Activated T-cell treated with anti-CD3 and anti-CD28 coated beads for 48 hours (primary cell): ENCODE data around the gene SNRNP200.

ENCODE experiments used
- DNase-seq: peaks from one replicate; pipeline ENCODE4 v3.0.0-alpha.2; 2020; ENCODE audit warnings: low read depth

The SNRNP200 gene

DNA sequence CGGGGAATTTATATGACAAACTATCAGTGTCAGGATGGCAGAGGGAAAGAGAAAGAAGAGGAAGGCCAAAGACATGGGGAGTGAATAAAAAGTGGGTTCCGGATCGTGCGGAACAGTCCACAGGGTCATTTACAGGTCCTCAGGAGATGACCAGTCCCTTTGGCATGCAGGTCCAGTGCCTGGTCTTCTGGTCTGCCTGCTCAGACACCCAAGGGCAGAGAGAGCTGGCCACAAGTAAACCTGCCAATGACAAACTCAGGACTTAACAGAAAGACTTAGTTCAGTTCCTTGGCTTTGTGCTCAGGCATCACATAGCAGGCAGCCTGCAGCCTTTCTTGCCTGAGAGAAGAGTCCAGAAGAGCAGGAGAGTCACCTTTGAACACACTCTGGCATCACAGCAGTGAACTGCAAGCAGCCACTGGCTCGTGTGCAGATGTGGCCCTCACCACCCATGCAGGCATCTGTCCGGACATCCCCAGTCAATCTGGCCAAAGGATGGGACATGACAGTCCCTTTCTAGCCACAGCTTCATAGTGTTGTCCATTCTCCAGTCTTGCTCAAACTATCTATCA is 53.5 kb downstream of the SNRNP200 start:
- DNase-seq, result no peak

DNA sequence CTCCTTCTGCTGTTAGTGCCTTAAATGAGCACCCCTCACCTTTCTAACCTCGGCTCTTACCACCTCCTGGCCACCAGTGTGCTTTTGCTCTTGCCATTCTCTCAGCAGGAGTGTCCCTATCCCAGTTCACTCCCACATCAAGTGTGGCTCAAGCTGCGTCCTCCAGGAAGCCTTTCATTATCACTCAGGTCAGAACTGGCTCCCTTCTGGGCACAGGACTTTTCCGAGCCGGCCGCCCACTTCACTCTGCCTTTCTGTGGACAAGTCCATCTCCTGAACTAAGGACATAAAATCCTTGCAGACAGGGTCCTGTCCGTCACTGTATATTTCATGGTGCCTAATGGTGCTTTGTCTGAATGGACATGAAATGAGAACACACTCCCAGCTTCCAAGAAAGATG is 55.2 kb downstream of the SNRNP200 start:
- DNase-seq, result no peak

DNA sequence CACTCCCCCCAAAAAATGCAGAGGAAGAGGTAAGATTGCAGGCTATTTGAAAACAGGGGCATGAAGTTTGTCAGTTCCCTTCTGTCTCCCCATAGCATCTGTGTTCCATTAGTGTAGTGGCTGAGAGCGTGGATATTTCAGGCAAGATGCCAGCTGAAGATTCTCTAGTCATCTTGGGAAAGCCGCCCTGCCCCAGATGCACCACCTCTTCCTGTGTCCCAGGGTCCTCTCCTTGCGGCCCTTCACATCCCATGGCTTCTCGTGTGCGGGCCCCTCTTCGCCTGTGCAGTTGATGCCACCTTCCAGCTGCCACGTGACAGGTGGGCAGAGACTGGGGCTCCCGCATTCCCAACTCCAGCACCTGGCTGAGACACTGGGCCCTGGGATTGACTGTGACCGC is 55.7 kb downstream of the SNRNP200 start:
- no peak for DNase-seq

DNA sequence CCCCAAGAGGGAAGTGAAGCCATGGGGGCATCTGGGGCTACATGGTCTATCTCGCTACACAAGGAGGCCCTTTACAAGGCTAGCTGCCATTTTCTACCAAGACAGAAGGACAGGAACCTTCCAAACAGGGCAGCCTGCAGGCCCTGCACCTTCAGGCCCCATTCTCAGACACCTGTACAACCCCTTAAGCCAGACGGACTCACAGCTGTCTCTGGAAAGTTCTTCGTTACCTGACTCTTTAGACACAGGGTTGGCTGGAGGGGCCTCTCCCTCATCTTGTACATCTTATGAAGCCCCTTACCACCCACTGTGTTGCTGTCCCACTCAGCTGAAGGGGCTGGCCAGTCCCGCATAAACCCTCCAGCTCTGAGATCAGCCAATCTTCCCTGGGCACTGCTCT is 56.7 kb downstream of the SNRNP200 start:
- DNase-seq, result no peak

DNA sequence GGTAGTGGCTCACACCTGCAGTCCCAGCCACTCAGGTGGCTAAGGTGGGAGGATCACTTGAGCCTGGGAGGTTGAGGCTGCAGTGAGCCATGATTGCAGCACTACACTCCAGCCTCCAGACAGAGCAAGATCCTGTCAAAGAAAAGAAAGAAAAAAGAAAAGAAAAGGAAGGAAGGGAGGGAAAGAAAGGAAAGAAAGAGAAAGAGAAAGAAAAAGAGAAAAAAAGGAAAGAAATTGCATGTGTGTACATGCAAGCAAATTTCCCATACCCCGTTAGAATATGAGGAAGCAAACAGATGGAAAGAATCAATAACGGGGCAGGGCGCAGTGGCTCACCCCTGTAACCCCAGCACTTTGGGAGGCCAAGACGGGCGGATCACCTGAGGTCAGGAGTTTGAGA is 57.5 kb downstream of the SNRNP200 start:
- DNase-seq, result no peak

DNA sequence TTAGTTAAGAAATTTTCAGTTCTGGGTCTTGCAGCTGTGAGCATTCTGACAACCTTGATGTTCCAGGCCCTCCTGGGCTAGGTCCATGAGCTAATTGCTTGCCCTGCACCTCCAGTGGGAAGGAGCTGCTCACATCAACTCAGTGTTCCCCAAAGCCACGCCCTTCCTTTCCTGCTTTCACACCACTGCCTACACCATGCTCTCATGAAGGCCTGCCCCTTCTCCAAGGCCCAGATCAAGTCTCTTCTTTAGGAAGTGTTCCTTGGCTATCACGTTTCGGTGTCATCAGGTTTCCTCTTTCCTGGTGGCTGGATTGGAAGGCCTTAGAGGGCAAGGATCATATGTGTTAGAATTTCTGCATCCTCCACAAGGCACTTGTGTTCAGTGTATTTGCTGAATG is 58.3 kb downstream of the SNRNP200 start:
- no peak for DNase-seq

DNA sequence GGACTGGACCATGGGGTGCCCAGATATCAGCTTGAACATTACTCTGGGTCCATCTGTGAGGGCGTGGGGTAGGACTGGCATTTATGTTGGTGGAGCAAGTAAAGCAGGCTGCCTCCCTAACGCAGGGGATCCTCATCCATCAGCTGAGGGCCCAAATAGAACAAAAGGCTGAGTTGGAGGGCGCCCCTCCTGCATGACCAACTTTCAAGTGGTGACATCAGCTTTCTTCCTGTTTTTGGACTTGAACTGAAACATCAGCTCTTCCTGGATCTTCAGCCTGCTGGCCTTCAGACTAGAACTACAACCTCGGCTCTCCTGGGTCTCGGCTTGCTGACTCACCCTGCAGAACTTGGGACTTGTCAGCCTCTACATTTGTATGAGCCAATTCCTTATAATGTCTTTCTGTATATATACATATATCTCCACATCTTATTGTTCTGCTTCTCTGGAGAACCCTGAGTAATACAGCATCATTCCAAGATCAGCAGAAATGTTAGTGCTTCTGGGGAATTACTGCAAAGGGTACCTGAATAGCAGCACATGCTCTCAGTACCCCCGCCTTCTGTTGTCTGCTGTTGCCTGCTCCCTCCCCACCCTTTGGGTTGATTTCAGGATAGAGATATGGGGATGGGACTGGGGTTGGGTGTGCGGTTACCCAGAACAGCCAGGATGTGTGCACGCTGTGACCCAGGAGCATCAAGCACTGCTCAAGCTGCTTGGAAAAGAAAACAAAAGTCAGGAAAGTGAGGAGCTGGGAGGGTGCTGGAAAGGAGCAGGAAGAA is 59.5 kb downstream of the SNRNP200 start:
- DNase-seq, result no peak

DNA sequence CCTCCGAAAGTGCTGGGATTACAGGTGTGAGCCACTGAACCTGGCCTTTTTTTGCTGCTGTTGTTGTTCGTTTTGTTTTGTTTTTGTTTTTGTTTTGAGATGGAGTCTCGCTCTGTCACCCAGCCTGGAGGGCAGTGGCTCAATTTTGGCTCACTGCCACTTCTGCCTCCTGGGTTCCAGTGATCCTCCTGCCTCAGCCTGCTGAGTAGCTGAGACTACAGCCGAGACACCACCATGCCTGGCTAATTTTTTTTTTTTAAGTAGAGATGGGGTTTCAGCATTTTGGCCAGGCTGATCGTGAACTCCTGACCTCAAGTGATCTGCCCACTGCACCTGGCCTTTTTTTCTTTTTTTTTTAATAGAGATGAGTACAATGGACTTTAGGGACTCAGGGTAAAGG is 61.5 kb downstream of the SNRNP200 start:
- DNase-seq, result no peak

DNA sequence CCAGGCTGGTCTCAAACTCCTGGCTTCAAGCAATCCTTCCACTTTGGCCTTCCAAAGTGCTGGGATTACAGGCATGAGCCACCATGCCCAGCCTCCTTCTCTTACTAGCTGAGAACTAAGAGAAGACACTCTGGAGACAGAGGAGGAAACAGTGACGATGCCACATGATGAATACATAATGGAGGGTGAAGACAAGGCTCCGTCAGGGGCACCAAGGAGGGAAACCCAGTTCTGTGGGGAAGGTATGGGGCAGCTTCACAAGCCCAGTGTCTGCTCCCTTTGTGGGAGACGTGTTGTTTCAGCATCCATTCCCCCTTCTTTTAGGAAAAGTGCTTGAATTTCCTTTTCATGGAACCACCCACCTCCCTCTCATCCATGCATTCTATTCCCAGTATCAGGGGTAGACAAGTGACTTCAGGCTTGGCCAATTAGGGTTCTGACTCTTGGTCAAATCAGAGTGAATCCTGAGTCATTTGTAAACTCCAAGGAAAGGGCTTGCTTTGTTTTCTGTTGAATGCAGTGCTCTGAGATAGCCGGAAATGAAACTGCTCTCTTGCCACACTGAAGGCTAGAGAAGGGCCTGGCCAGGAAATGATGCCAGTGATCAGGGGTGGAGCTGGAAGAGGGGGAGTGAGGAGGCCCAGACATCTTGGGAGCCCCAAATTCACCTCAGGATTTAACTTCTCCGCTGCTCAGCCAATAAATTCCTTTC is 63.3 kb downstream of the SNRNP200 start:
- DNase-seq, result peak; percentile 46

DNA sequence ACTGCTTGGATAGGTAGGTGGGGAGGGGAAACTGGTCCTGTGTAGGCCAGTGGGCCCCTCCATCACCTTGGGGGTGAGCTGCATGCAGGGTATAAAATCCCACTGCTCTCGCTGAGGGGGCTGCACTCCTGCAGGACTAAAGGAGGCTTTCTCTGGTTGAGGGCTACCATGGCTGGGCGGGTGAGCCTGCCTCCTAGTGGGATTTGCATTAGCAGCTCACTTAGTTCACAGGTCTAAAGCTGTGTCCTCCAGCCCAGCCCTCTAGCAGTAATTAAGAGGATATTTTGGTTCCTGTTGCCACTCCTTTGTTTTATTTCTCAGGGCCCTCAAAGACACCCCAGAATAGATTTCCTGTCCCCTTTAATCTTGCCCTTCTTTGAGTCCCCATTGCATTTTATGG is 64.1 kb downstream of the SNRNP200 start:
- no peak for DNase-seq

DNA sequence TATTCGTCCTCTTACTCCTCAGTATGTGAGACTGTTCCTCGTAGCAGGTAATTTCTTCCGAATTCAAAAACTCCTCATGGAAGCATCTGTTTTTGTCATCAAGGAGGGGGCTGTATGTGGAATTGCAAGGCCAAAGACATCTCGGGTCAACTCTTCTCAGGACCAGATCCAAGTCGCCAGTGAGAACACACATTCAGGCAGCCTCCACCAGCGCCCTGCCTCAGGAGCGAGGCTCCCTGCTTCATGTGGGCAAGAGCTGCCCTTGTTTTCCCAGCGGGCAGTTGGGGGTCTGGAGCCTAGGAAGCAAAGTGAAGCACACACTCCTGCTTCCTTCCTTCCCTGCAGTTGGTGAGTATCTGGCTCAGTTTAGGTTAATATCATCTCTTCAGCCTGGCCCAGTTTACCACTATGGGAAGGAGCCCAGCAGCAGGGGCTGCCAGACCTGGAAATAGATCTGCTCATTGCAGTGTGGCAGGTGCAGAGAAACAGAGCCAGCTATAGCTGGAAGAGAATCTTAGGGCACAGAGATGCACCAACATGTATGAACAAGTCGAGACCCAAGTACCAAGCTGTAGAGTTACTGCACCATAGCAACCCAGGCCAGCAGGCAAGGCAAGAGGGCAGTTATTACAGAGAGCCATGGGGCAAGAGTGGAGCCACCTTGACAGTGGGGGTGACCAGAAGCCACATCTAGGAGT is 64.9 kb downstream of the SNRNP200 start:
- no peak for DNase-seq

DNA sequence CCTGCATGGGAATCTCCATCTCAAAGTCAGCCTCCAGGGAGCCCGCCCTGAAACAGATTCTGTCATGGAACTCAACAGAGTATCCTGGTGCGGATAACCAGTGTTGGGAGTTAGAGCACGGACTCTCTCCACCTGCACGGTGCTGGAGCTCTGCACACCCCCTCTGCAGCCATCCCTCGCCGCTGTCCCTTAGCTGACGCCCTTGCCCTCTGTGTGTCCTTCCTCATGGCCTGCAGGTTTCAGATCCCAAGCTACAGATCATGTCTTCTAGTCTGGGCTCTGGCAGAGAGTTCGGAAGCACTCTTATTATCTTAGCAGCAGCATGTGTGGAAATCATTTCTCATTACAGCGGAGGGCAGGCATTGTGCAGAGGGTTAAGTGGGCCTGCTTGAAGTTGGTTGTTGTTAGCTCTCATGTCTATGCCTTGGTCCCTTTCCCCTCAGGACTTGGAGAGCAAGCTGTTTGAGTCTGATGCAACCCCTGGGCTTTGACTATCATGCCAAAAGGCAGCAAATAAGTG is 65.5 kb downstream of the SNRNP200 start:
- no peak for DNase-seq

DNA sequence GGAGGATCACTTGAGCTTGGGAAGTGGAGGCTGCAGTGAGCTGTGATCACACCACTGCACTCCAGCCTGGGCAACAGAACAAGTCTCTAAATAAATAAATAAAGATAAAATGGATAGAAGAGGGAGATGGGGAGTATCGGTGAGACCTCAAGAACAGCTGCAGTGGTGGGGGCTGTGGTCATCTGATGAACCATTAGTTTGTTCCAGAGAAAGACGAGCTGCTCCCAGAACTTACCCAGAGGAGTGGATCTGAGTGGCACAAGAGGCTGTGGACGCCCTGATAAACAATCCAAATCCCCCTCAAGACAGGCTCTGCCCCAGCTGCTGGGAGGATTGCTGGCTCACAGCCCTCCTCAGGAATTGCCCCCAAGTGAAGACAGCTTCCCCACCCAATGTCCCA is 66.3 kb downstream of the SNRNP200 start:
- DNase-seq, result no peak

DNA sequence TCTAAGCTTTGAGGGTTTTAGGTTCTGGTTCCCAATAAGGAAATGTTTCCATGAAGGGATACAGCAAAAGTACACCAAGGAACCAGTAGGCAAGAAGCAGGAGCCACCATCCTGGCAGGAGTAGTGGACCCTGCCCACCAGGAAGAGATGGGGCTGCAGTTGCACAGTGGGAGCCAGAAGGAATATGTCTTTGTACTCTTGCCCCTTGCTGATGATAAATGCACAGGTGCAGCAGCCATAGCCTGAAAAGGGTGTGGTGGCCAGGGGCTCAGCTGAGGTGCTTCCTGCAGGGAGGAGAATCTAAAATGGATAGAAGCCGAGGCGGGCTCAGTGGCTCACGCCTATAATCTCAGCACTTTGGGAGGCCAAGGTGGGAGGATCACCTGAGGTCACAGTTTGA is 67.1 kb downstream of the SNRNP200 start:
- no peak for DNase-seq

DNA sequence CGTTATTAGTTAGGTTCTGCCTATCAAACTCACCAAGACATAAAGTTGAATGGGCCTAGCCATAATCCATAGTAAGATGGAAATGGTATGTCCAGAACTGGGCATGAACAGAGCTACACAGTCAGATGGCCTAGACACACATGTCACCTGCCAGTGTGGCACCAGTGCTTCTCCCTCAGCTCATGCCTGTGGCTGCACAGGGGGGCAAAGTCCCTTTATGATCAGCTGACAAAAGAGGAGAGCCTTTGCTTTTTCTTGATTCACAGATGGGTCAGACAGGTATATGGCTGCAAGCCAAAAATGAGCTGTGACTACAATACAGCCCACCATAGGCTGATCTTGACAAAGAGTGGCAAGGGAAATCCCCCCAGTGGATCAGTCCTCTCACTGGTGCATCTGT is 68.5 kb downstream of the SNRNP200 start:
- DNase-seq, result no peak

DNA sequence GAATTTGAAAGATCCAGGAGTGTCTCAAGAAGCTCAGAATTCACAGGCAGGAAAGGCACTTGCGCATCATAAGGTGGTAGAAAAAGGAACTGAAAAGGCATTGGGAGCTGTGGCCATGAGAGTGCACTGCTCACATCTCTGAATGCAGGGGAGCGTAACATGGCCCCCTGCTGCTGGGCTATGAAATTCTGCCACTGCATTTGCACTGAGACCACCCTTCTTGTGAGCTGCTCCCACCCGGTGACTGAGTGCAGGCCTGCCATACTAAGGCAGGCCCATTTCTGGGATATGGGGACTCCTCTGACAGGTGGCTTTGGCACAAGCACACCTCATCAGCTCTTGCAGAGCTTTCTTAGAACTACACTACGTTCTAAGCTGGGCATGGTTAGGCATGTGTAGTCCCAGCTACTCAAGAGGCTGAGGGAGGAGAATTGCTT is 71.4 kb downstream of the SNRNP200 start:
- DNase-seq, result no peak

DNA sequence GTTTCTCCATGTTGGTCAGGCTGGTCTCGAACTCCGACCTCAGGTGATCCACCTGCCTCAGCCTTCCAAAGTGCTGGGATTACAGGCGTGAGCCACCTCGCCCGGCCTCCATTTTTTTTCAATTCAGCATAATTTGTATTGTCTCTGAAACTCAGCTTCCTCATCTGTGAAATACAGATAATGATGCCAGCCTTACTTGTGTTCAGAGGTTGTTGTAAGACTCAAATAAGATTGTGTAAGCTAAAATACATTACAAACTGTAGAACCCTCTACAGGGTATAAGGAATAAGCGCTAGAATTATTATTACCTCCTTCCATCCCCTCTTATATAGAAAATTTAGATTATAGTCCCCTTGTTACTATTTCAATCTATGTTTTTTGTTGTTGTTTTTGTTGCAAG is 71.9 kb downstream of the SNRNP200 start:
- DNase-seq, result no peak

DNA sequence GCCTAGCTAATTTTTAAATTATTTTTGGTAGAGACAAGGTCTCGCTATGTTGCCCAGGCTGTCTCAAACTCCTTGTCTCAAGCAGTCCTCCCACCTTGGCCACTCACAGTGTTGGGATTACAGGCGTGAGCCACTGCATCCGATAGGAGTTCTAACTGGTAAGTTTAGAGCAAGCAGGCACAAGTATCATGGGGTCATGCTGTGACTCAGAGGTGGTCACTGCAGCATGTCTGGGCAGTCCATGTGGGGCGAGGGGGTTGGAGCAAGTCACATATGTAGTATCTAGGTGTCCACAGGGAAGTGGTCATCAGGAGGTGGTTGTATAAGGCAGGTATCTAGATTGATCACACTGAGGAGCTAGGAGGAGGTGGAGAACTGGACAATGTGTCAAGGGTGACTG is 74.0 kb downstream of the SNRNP200 start:
- no peak for DNase-seq

DNA sequence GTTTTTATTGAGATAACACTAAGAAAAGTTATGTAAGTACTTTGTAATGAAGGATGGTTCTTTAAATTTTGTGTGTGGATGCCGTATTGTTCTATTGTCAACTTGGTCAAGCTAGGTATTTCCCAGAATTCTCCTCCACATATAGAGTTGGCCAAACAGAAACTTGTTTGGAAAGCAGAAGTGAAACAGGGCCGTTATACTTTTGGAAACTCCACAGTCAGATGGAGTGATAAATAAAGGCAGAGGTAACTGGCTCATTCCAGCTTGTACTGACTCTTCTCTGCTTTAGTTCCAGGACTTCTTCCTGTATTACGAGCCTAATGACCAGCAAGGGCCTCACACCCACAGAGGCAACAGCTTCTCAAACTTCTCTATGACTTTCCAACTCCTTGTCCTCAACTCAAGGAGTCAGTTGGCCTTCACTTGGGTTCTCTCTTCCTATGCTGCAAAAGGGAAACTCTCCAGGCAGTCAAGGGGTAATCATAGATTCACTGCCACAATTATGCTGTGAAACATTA is 80.3 kb downstream of the SNRNP200 start:
- DNase-seq, result no peak
